ENCODE results near the gene TMEM120B.

- TF ChIP-seq CTCF (IDR thresholded peaks at IDR 0.05) (no peak), POLR2A (IDR thresholded peaks at IDR 0.05) (no peak)
These were observed 93.5 kb downstream of the TMEM120B start for GRCh38 chr12:121806009-121806545.

Data from Peyer's patch (tissue), 4 donors.